PC-9 (cell line): ENCODE measurements around the gene SLC11A2. TPM values are rescaled to one million over a fixed set of nuclear protein-coding genes. Genes with fewer than 3 reads are reported as not detected.

Source experiments
- BruUV-seq: library from RNA; stranded (reverse); fragments of 400-500 nt; replicated peaks from 2 replicates; lab custom pipeline; 2021; lab: Mats Ljungman, UMichigan
- CTCF ChIA-PET: fragments of 300-600 bp; sonication (Branson Sonifier 250); formaldehyde crosslinking; loops from one replicate; lab custom pipeline; 2022; ENCODE audit warnings: antibody characterized with exemption; lab: Charles Lee
- POLR2A ChIA-PET: fragments of 300-600 bp; sonication (Branson Sonifier 250); formaldehyde crosslinking; loops from one replicate; lab custom pipeline; 2022; ENCODE audit warnings: antibody characterized with exemption; ENCODE audit not compliant: unreplicated experiment; lab: Charles Lee
- DNase-seq, 2 experiments: peaks; one replicate each; pipeline versions ENCODE4 v3.0.0 to v3.0.0-alpha.2; 2015 to 2022; ENCODE audit warnings: mixed read lengths in 1 of 2
- H2AFZ ChIP-seq: fragments of 200-600 bp; sonication (generic); 2 replicates; pipeline ENCODE4 v1.8.1; 2017; ENCODE audit warnings: antibody characterized with exemption
- H3F3A ChIP-seq: fragments of 200-600 bp; sonication (generic); 2 replicates; pipeline ENCODE4 v1.8.1; 2017; ENCODE audit warnings: antibody characterized with exemption, mild to moderate bottlenecking, low read depth; ENCODE audit not compliant: insufficient read depth
- H3K27ac ChIP-seq: fragments of 200-600 bp; sonication (generic); 2 replicates; pipeline ENCODE4 v1.6.1; 2016; ENCODE audit warnings: mixed run types
- H3K27me3 ChIP-seq: fragments of 200-600 bp; sonication (generic); 2 replicates; pipeline ENCODE4 v1.6.1; 2016; ENCODE audit warnings: low read depth, mixed run types; ENCODE audit not compliant: insufficient read depth
- H3K36me3 ChIP-seq: fragments of 200-600 bp; sonication (generic); 2 replicates; pipeline ENCODE4 v1.6.1; 2016; ENCODE audit warnings: low read depth, mixed run types
- H3K4me1 ChIP-seq: fragments of 200-600 bp; sonication (generic); replicated peaks from 2 replicates; pipeline ENCODE4 v1.6.1; 2016; ENCODE audit warnings: mixed run types; ENCODE audit not compliant: insufficient read depth
- H3K4me2 ChIP-seq: fragments of 200-600 bp; sonication (generic); 2 replicates; pipeline ENCODE4 v1.6.1; 2017; ENCODE audit warnings: mixed run types
- H3K4me3 ChIP-seq: fragments of 200-600 bp; sonication (generic); 2 replicates; pipeline ENCODE4 v1.6.1; 2016; ENCODE audit warnings: mixed run types
- H3K79me2 ChIP-seq: fragments of 200-600 bp; sonication (generic); 2 replicates; pipeline ENCODE4 v1.6.1; 2017; ENCODE audit warnings: low read depth, mixed run types
- H3K9me2 ChIP-seq: fragments of 200-600 bp; sonication (generic); 2 replicates; pipeline ENCODE4 v1.8.1; 2017; ENCODE audit warnings: mild to moderate bottlenecking; ENCODE audit not compliant: insufficient read depth
- H3K9me3 ChIP-seq: fragments of 200-600 bp; sonication (generic); 2 replicates; pipeline ENCODE4 v1.8.1; 2016; ENCODE audit warnings: low read depth; ENCODE audit not compliant: insufficient read depth
- H4K20me1 ChIP-seq: fragments of 200-600 bp; sonication (generic); 2 replicates; pipeline ENCODE4 v1.8.1; 2017; ENCODE audit not compliant: insufficient read depth
- CTCF ChIP-seq: fragments of 200-600 bp; sonication (generic); conservative IDR thresholded peaks from 2 replicates; pipeline ENCODE4 v1.6.1; 2017; ENCODE audit warnings: mixed run types, antibody characterized with exemption, mild to moderate bottlenecking, moderate library complexity
- EZH2 ChIP-seq: fragments of 200-600 bp; sonication (generic); IDR thresholded peaks from 2 replicates; pipeline ENCODE4 v1.8.0; 2017; ENCODE audit warnings: antibody characterized with exemption, low read depth
- intact Hi-C: fragments of 100-400 bp; cut with micrococcal nuclease; formaldehyde crosslinking; loops from one replicate; pipeline ENCODE4 v1.10.0; 2022; ENCODE audit not compliant: unreplicated experiment
- total RNA-seq: library from RNA; stranded (reverse); gene quantifications from 2 replicates; pipeline ENCODE4 v1.2.3, GENCODE V29; 2021

Gene SLC11A2
- total RNA-seq, 1 experiment from 2014 or later, result 45.7 TPM

- Histone ChIP-seq H3F3A (peaks cover 4% of the 10 kb centered on the region; the same call in 1 of the 2 replicates), H2AFZ (0 out of 2 replicates have a peak overlapping the region, but pooled peaks have one; percentile 42), H3K9me2 (no peaks in the 10 kb centered on the region), H3K4me1 (peaks cover 13% of the 10 kb centered on the region), H3K36me3 (no peaks in the 10 kb centered on the region), H3K79me2 (no peaks in the 10 kb centered on the region), H3K27me3 (no peaks in the 10 kb centered on the region), H4K20me1 (no peaks in the 10 kb centered on the region), H3K9me3 (no peaks in the 10 kb centered on the region), H3K4me2 (peak overlapping the region; percentile 34), H3K4me3 (no peak overlapping the region), H3K27ac (peak overlapping the region; percentile 31; the same call in 1 of the 2 replicates)
- ChIA-PET CTCF (interaction anchor here (0.6 kb wide), 1 partner anchor 110 kb away, joined by 6 read pairs; no protein-coding TSS in a partner anchor), POLR2A (no interaction called here)
- TF ChIP-seq CTCF (no peak), EZH2 (no peak)
- DNase-seq, result peak in 1 of 2 experiments; percentile 47
- intact Hi-C loops, result no loop called here
- BruUV-seq, result no TSS peak
These were observed 91.0 kb downstream of the SLC11A2 start for GRCh38 chr12:50934981-50935807.

GRCh38 chr12:50934371-50934851, 91.8 kb downstream of the SLC11A2 start:
- DNase-seq, result no peak
- POLR2A ChIA-PET, result interaction anchor here (0.6 kb wide), 1 partner anchor 501 kb away, joined by 13 read pairs; no protein-coding TSS in a partner anchor
- no TSS peak for BruUV-seq
- 0 out of 2 replicates have a peak overlapping the region, but pooled peaks have one; percentile 34 for H3K4me2 ChIP-seq
- no peaks in the 10 kb centered on the region for H3K9me3 ChIP-seq
- TF ChIP-seq CTCF, result no peak
- no peak for TF ChIP-seq EZH2
- H2AFZ ChIP-seq, result 0 out of 2 replicates have a peak overlapping the region, but pooled peaks have one; percentile 42
- H3K36me3 ChIP-seq, result no peaks in the 10 kb centered on the region
- H3K4me1 ChIP-seq, result peaks cover 13% of the 10 kb centered on the region
- H4K20me1 ChIP-seq, result no peaks in the 10 kb centered on the region
- no peak overlapping the region for H3K4me3 ChIP-seq
- CTCF ChIA-PET, result no interaction called here
- peak overlapping the region; percentile 31; the same call in 1 of the 2 replicates for H3K27ac ChIP-seq
- H3K27me3 ChIP-seq, result no peaks in the 10 kb centered on the region
- intact Hi-C loops, result no loop called here
- no peaks in the 10 kb centered on the region for H3K79me2 ChIP-seq
- H3F3A ChIP-seq, result peaks cover 4% of the 10 kb centered on the region; the same call in 1 of the 2 replicates
- no peaks in the 10 kb centered on the region for H3K9me2 ChIP-seq

DNA sequence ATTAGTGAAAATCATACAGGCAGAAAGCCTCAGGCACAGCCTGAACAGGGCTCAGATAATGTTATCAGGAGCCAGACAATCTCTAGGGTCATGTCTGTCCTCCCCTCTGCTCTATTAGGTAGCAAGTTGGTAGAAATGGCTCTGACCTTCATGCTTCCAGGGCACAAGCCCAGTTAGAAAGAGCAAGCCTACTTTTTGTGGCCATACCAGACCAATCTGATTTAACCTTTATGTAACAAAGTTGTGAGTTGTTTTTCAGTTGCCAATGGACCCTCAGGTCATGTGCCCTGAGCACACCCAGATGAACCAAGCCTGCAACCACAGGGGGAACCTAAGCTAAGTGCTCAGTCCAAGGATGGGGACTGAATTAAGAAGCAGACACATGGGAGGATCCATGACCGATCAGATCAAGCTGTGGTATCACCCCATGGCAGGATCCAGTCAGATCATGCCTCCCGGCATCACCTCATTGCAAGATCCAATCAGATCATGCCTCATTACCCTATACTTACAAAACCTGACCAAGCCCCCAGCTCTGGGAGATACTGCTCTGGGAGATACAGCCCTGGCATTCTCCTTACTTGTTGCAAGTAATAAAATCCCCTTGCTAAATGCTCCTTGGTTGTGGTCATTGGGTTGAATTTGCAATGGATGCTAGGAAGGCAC, 92.6 kb downstream of the SLC11A2 start:
- H3K9me3 ChIP-seq, result no peaks in the 10 kb centered on the region
- H4K20me1 ChIP-seq, result no peaks in the 10 kb centered on the region
- no peak for TF ChIP-seq CTCF
- no peak for TF ChIP-seq EZH2
- no peak overlapping the region for H2AFZ ChIP-seq
- H3K27ac ChIP-seq, result no peak overlapping the region
- no peaks in the 10 kb centered on the region for H3K79me2 ChIP-seq
- intact Hi-C loops, result no loop called here
- CTCF ChIA-PET, result no interaction called here
- H3K4me3 ChIP-seq, result no peak overlapping the region
- H3F3A ChIP-seq, result peaks cover 4% of the 10 kb centered on the region; the same call in 1 of the 2 replicates
- peaks cover 13% of the 10 kb centered on the region for H3K4me1 ChIP-seq
- TSS peak; percentile 28 for BruUV-seq
- H3K9me2 ChIP-seq, result no peaks in the 10 kb centered on the region
- no peak overlapping the region for H3K4me2 ChIP-seq
- H3K27me3 ChIP-seq, result no peaks in the 10 kb centered on the region
- POLR2A ChIA-PET, result interaction anchor here (0.6 kb wide), 1 partner anchor 824 kb away, joined by 3 read pairs; no protein-coding TSS in a partner anchor
- no peaks in the 10 kb centered on the region for H3K36me3 ChIP-seq
- DNase-seq, result no peak
